DLD1 (cell line): Measurements from ENCODE around the gene BEND5.

Experiments
- in situ Hi-C: cut with HindIII; loops from 2 replicates; pipeline ENCODE4 v1.10.0; 2017; ENCODE audit warnings: low sequenced_read_pairs

BEND5 gene, protein sequence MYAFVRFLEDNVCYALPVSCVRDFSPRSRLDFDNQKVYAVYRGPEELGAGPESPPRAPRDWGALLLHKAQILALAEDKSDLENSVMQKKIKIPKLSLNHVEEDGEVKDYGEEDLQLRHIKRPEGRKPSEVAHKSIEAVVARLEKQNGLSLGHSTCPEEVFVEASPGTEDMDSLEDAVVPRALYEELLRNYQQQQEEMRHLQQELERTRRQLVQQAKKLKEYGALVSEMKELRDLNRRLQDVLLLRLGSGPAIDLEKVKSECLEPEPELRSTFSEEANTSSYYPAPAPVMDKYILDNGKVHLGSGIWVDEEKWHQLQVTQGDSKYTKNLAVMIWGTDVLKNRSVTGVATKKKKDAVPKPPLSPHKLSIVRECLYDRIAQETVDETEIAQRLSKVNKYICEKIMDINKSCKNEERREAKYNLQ

GRCh38 chr1:48776393-48777218, at the start of gene BEND5:
TSS of gene BEND5 (minus strand) at chr1:48776891. CDS start at chr1:48776831, 60 bp downstream.
- in situ Hi-C loops: no loop called here

DNA sequence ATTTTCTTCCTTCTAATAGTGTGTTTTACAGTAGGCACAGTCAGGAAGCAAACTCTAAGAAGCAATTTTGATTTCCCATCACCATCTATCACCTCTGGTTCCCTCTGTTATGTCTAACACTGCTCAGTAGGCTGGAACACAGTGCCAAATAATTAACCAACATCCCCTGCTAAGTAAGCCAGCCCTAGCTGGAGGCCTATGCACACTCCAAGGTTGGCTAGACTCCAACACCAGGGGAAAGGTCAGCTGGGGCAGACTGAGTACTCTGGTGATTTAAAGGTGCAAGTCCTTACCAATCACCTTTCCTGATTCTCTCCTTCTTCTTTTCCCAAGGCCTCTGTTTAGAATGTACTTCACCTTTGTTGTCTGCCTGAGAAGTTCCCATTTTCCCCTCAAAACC, 46.5 kb upstream of the BEND5 start:
- in situ Hi-C loops: no loop called here

DNA sequence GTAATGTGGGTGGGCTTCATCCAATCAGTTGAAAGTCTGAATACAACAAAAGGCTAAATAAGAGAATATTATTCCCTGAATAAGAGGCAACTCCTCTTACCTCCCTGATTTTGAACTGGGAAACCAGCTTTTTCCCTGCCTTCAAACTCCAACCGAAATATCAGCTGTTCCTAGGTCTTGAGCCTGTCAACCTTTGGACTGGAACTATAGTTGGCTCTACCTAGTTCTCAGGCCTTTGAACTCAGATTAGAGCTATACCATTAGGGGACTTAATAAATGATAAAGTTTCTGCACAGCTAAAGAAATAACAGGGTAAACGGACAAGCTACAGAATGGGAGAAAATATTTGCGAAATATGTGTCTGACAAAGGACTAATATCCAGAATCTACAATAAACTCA, 43.8 kb upstream of the BEND5 start:
- in situ Hi-C loops: no loop called here

DNA sequence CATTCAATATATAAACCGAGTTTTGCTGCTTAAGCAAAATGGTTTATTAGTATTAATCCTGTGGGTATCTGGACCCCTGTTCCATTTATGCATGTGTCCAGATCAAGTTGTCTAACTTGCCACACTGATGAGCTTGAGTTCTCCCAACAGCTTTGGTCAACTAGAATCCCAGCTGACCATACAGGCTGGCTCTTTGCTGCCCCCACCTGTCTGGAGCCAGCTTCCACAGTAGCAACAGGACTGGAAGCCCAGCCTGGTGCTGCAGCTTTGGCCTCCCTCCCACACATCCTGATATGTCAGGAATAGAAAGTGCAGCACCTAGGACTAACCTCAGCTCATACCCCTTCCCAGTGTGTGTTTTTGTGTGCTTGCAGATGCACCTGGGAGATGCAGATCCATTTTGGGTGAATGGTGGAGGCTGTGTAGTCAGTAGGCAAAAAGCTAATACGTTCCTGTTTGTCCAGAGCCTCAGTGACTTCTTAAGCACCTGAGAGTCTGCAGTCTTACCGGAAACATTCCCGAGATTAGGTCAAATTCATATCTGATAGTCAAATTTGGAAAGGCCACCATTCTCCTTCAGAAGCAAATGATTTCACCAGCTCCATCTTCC, 40.9 kb upstream of the BEND5 start:
- in situ Hi-C loops: no loop called here

DNA sequence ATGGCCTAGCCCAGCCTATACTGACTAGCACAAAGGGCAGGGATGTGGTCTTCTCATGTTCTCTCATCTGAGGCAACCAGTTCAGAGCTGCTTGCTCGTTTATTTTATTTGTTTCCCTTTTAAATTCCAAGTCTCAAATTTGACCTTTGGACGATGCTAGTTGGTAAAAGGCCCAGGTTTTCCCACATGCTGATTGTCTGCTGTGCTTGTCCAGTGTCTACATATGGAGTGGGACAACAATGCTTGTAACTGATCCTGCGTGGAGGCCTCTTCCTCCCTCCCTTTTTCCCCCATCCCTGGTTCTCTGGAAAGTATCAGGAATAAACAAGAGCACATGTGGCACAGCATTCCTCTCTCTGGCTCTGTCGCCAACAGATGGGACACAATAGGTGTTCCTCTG, 34.0 kb upstream of the BEND5 start:
- in situ Hi-C loops: no loop called here

- in situ Hi-C loops: no loop called here
These were observed 31.8 kb upstream of the BEND5 start for GRCh38 chr1:48808496-48808895.

- in situ Hi-C loops: no loop called here
These were observed 31.0 kb upstream of the BEND5 start for GRCh38 chr1:48807554-48808260.

DNA sequence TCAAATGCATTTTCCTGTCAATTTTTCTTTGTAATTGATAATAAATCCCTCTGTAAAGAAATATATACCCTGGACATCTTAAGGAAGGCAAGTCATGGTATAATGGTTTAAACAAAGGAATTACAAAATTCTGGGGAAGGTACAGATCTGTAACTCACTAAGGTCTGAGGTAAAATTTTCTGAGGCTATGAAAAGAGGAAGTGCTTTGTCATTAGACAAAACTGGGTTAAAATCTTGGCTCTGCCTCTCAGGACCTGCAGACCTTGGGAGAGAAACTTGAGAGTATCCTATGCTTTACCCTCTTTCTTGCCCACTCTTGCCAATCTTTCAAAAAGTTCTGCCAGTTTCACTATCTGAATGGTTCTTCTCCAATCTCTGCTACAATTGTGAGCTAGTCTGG, 26.8 kb upstream of the BEND5 start:
- in situ Hi-C loops: no loop called here

DNA sequence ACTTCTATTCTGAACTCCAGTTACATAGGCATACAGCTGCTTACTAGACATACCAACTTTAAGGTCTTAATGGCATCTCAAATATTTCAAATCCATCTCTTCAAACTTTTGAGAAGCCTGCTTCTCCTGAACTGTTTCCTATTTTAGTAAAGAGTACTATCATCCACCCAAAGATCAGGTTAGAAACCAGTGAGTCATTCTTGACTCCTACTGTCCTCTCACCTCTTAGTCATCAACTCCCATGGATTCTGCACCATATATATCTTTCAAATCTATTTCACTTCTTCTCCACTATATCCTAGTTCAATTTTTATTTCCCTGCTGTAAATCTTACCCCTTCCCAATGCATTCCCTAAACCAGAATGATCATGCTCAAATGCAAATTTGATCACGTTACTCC, 18.1 kb upstream of the BEND5 start:
- in situ Hi-C loops: no loop called here

DNA sequence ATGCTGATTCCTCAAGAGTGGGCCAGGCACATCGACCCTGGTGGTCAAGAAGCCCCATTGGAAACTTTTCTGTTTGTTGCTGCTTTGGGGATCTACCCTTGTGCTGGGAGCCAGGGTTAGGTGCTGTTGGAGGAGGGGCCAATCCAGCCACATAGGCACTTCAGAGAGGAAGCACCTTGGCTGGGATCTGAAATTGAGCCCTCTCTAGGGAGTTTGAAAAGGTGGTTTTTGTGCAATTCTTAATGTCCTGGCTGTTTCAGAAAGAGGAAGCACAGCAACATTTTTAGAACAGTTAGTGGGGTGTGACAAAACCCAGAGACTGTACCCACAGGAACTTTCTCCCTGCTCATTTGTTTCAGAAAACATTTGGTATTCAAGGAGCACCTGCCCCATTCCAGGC, 17.2 kb upstream of the BEND5 start:
- in situ Hi-C loops: no loop called here

DNA sequence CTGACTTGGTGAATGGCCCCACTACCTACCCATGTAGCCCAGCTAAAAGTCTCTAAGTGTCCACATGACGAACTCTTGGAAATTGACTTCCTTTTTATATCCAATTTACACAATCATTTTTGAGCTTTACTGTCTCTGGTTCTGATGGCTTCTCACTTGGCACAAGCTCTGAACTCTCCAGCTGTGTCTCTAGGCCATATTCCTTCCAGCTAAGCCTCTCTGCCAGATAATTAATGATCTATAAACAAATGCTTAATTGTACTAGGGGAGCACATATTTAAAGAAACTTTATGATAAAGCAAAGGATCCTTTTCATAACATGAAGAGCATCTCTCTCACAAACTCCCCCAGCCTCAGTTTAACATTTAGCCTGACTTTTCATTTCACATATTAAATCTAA, 16.3 kb upstream of the BEND5 start:
- in situ Hi-C loops: no loop called here

GRCh38 chr1:48790397-48790796, 13.7 kb upstream of the BEND5 start:
- in situ Hi-C loops: no loop called here

- in situ Hi-C loops: no loop called here
These were observed 13.2 kb upstream of the BEND5 start for GRCh38 chr1:48789903-48790302.

- in situ Hi-C loops: no loop called here
These were observed 9.2 kb upstream of the BEND5 start for GRCh38 chr1:48785869-48786268.

DNA sequence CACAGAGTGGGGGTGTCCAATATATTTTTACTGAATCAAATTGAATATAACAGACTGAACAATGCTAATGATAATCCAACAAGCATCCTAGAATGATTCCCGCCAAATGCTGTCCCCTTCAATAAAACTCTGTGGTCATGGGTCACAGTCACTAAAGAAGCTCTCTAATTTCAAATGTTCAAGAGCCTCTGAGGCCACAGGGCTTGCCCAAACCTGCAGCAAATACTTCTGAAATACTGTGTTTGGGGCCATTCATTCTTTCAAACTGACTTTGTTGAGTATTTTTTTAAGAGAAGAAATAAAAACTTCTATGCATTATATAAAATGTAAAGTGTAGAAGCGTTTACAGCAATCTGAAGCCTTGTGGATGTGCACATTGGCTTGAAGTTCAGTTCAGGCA, 7.6 kb upstream of the BEND5 start:
- in situ Hi-C loops: no loop called here

GRCh38 chr1:48777219-48777895, 666 bp upstream of the BEND5 start:
- in situ Hi-C loops: no loop called here

- in situ Hi-C loops: no loop called here
These were observed 779 bp downstream of the BEND5 start for GRCh38 chr1:48775831-48776392.

DNA sequence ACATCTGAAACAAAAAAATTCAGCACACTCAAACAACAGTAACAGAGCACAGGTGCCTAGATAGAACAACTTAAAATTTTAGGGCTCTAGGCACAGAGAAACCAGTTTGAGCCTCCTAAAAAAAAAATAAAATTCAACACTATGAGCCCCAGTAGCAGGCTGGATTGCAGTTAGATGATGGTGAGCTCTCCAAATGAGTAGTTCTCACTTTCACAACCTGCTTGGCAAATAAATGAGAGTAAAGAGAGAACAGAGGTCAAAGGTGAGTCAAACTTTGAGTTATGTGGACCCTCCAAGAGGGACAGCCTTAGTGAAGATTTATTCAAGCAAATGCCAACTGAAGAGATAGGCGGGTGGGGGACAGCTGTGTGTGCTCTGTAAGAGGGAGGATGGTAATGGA, 3.6 kb downstream of the BEND5 start:
- in situ Hi-C loops: no loop called here

- in situ Hi-C loops: no loop called here
These were observed 4.5 kb downstream of the BEND5 start for GRCh38 chr1:48772211-48772610.

DNA sequence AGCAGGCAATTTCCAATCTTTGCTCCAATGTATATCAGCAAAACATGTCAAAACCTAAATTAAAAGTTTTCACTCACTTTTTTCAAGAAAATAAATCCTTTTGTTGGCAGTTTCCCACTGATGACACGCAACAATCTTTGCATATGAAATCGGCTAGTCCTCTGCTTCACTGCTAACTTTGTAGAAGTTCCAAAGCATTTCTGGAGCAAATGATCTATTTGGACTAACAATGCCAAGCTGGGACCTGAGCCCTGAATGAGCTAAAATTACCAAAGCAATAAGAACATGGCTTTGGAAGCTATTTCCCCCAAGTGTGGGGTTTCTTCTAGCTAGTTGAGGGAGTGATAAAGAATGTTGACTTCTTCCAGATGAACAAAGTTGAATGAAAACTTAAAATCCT, 5.1 kb downstream of the BEND5 start:
- in situ Hi-C loops: no loop called here
